GM18907 (cell line): Measurements from ENCODE around the gene GALNT6.
A peak's percentile ranks its signal among the peaks of the same experiment; 100 is the strongest.

Experiments used
- ATAC-seq: cut with Tn5 transposase; IDR thresholded peaks from one replicate; pipeline ENCODE4 v1.9.1; 2021; ENCODE audit warnings: mild to moderate bottlenecking, moderate library complexity; ENCODE audit not compliant: unreplicated experiment

GALNT6 gene

GRCh38 chr12:51391283-51392123, at the start of gene GALNT6:
TSS of gene GALNT6 (minus strand) at chr12:51391406. CDS start at chr12:51379781, 11,625 bp downstream.
- ATAC-seq: peak; percentile 51

- ATAC-seq: no peak
Measured at GRCh38 chr12:51439330-51439729, 48.1 kb upstream of the GALNT6 start.

GRCh38 chr12:51437431-51437830, 46.2 kb upstream of the GALNT6 start:
- no peak for ATAC-seq

GRCh38 chr12:51434305-51434704, 43.1 kb upstream of the GALNT6 start:
- no peak for ATAC-seq

- ATAC-seq: no peak
Measured at GRCh38 chr12:51432921-51433320, 41.7 kb upstream of the GALNT6 start.

- ATAC-seq: no peak
Measured at GRCh38 chr12:51430196-51430895, 39.1 kb upstream of the GALNT6 start.

- ATAC-seq: no peak
Measured at GRCh38 chr12:51429700-51430099, 38.5 kb upstream of the GALNT6 start.

- ATAC-seq: no peak
Measured at GRCh38 chr12:51428256-51428655, 37.0 kb upstream of the GALNT6 start.

GRCh38 chr12:51424662-51425539, 33.7 kb upstream of the GALNT6 start, which contains the start of gene SLC4A8:
TSS of gene SLC4A8 (plus strand) at chr12:51424831. CDS start at chr12:51424988, 157 bp downstream.
- ATAC-seq: peak; percentile 86

GRCh38 chr12:51424094-51424661, 33.0 kb upstream of the GALNT6 start:
- no peak for ATAC-seq

GRCh38 chr12:51421266-51421884, 30.2 kb upstream of the GALNT6 start:
- ATAC-seq: no peak

GRCh38 chr12:51419425-51420193, 28.4 kb upstream of the GALNT6 start:
- no peak for ATAC-seq

GRCh38 chr12:51417826-51418225, 26.6 kb upstream of the GALNT6 start:
- ATAC-seq: no peak

GRCh38 chr12:51415931-51416330, 24.7 kb upstream of the GALNT6 start:
- ATAC-seq: no peak

GRCh38 chr12:51413791-51414190, 22.6 kb upstream of the GALNT6 start:
- ATAC-seq: no peak

- no peak for ATAC-seq
Measured at GRCh38 chr12:51413149-51413548, 21.9 kb upstream of the GALNT6 start.

- no peak for ATAC-seq
Measured at GRCh38 chr12:51409846-51410245, 18.6 kb upstream of the GALNT6 start.

GRCh38 chr12:51407604-51408003, 16.4 kb upstream of the GALNT6 start:
- ATAC-seq: no peak

GRCh38 chr12:51406859-51407258, 15.7 kb upstream of the GALNT6 start:
- ATAC-seq: no peak

GRCh38 chr12:51406290-51406689, 15.1 kb upstream of the GALNT6 start:
- no peak for ATAC-seq
